NCI-H2171 (cell line): ENCODE results near the gene SBF2.
A peak's percentile ranks its signal among the peaks of the same experiment; 100 is the strongest.

Experiments used
- DNase-seq: peaks from one replicate; lab custom pipeline; 2025; lab: John Stamatoyannopoulos, UW

The SBF2 gene

GRCh38 chr11:10293423-10294289, at the start of gene SBF2:
Gene SBF2 (minus strand): TSS chr11:10294219. CDS start chr11:10294069, 150 bp downstream.
- DNase-seq, result peak; percentile 47

- DNase-seq, result no peak
Observed at GRCh38 chr11:10338287-10338686, 44.3 kb upstream of the SBF2 start.

- DNase-seq, result no peak
Observed at GRCh38 chr11:10333490-10333889, 39.5 kb upstream of the SBF2 start.

- DNase-seq, result no peak
Observed at GRCh38 chr11:10331548-10332289, 37.7 kb upstream of the SBF2 start.

- no peak for DNase-seq
Observed at GRCh38 chr11:10329935-10330334, 35.9 kb upstream of the SBF2 start.

DNA sequence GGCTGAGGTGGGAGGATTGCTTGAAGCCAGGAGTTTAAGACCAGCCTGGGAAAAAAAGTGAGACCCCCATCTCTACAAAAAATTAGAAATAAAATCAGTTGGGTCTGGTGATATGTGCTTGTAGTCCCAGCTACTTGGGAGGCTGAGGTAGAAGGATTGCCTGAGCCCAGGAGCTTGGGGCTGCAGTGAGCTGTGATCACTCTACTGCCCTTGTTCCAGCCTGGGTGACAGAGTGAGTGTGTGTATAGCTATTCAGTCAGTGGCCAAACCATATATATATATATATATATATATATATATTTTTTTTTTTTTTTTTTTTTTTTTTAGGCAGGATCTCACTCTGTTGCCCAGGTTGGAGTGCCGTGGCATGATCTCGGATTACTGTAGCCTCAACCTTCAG, 35.3 kb upstream of the SBF2 start:
- DNase-seq, result no peak

DNA sequence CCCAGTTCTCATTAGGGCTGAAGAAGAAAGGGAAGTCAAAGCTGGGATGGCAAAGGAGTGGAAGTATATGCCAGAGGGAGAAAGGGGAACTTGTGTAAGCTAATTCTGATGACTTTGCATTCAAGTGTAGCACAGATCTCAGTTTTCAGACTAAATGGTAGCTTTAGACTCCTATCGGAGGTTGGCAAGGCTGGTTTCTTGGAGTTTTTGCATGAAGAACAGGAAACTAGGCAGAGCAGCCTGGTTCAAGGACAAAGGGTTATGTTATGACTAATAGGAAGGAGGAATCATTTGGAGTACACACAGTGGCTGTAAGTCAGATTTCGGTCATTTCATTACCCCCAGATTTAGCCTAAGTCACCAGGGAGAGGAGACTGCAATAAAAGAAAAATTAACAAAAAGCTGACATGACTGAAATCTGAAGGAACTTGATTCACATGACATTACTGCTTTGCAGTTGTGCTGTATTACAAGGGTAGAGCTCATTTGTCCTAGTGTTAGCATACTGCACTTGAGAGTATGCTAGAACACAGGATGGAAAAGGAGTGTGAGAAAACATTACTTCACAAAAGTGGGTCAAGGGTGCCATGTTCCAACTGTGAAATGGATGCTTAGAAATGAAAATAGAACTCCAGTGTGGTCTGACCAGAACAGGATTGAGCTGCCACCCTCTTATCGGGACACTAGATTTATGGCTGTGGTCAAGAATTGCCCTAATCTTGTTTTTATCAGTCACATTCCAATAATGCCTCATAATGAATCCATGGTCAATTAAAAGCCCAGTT, 34.5 kb upstream of the SBF2 start:
- no peak for DNase-seq

GRCh38 chr11:10327254-10327653, 33.2 kb upstream of the SBF2 start:
- no peak for DNase-seq

GRCh38 chr11:10326012-10326964, 32.3 kb upstream of the SBF2 start:
- no peak for DNase-seq

DNA sequence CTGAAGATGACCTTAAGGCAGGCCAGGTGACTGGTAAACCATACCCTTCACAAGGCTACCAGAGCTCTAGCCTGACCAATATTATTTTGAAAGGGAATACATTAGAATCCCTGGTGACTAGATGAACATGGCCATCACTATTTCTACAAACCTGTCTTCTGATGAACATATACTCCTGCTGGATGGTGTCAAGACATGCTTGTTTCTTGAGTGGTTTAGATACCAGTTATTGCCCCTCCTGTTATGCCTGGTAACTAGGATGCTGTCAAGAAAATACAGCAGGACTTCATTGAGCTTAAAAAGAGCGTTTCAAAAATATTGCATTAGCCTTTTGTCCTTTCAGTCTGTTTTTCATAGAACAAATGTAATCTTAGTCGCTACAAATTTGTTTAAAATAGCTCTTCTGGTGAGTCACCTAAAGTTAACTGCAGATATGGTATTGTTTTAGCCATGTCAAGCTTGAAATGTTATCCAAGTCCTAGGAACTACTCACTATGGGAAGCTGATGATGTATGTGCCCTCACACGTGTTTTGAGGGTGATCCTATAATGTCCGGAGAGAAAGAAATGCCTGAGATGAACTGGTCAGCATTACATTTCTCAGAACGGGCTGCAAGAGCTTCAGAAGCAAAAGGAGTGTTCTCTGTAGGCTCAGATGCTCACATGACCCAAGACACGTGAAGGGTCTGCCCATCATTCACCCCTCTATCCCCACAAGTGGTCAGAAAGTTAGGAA, 31.4 kb upstream of the SBF2 start:
- no peak for DNase-seq

GRCh38 chr11:10324474-10324873, 30.5 kb upstream of the SBF2 start:
- no peak for DNase-seq

DNA sequence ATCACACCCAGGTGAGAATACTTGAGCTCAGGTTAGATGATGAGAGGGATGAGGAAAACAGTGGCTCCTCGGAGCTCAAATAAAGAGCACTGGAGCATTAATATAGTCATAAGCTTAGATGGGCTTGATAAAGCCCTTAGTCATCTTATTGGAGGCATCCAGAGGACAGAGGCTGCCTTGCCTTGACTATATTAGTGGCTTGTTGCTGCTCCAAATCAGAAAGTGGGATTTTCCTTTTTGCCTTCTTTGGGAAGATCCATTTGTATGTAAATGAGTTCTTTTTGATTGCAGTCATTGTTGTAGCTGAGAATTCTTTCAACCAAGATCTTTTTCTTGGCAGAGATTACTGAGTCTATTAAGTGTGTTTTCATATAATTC, 29.8 kb upstream of the SBF2 start:
- DNase-seq, result no peak

GRCh38 chr11:10322830-10323792, 29.1 kb upstream of the SBF2 start:
- DNase-seq, result no peak

GRCh38 chr11:10322401-10322800, 28.4 kb upstream of the SBF2 start:
- DNase-seq, result no peak

DNA sequence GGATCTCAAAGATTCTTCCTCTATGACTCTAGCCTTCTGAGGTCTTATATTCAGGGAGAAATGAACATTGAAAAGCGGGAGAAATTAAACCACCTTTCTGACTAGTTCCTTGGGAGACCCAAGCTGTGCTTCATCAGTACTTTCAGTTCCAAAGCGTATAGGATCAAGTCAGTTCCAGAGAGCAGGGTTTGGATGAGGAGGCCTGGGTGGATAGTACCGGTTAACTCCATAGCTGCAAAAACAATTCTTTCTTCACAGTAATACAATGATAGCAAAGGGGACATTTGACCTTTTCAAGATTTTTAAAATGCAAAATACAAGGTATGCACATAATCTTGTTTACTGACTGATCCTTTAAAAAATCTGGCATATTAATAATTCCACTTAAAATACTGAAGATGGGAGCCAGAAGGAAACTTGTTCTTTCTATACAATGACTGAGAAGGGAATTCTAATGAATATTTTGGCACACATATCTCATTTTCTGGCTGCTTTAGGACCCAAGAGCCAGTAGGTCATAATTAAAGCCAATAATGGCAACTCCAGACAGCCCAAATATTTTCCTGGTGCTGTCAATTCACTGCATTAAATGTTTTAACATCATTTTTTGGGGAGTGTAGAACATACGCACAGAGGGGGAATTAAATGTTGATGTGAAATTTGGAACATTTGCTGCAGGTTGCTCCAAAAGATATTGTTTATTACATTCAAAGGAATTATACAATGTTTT, 26.9 kb upstream of the SBF2 start:
- no peak for DNase-seq

- no peak for DNase-seq
Observed at GRCh38 chr11:10319702-10320558, 25.9 kb upstream of the SBF2 start.

DNA sequence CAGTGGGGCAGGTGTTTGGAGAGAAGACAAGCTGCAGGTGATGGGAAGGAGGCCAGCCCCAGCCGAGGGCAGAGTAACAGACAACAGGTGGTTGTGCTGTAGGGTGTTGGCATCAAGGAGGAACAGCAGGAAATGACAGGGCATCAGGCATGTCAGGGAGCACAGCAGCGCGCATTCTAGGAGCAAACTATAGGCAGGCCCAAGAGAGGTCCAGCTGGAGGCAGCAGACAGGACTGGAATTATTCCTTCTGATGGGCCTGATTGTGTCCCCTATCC, 24.4 kb upstream of the SBF2 start:
- no peak for DNase-seq
